Measurements from ENCODE around the gene IRAK3.
"Not testable (repeated sequence)": the region's sequence is repeated elsewhere in the genome, so short reads cannot be mapped to it uniquely, and the experiment has no call there.

Gene IRAK3

DNA sequence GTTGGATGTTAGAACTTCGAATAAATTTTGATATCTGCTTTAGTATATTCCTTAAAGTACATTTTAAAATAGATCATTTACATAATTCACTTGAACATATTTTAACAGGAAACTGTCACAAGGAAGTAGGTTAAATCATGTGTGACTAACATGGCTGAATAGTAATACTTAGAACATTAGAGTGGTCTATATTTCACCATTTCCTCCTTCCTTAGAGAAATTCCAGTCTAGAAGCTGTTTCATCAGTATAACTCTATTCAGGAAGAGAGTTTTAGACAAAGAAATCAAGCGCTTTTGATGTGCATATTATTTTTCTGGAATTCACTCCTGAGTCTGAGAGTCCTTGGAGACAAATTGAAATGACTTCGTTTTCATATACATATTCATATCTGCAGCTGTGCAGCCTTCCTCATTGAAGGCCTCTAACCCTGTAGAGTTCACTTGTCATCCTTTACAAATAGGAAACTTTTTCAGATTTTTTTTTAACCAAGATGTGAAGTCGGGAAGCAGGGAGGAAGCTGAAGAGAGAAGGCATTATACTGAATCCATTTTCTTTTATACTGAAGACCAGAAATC lies 28.4 kb downstream of the IRAK3 start:
- peak; percentile 49 for DNase-seq (ENCODE audit: low spot score)

DNA sequence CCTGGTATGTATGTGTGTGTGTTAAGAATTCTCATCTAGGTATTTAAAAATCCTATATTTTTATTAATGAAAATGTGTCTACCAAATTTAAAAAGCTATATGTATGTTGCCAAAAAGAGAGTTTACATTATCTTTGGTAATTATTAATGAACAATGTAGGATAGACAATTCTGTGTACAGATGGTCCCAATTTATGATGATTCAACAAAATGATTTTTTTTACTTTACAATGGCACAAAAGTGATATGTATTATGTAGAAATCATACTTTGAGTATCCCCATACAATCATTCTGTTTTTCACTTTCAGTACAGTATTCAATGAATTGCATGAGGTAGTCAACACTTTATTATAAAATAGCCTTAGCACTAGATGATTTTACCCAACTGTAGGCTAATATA lies 39.4 kb downstream of the IRAK3 start:
- DNase-seq (ENCODE audit: low spot score): no peak

DNA sequence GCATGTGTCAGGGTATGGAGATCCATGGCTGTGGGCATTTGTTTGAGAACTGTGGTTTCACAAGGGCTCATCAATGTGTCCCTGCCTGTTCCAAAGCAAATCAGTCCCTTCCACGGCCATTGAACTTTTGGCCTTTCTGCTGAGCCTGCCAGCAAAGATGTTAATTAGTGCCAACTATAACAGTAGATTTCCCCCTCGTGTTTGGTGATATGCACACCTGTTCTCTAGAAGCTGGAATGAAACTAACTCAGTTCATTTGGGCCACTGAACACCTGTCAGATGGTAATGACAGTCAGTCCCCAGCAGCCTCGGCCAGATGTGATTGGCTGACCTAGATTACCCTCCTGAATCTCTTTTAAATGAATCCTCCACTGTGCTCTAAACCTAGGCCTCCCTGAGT lies 43.2 kb downstream of the IRAK3 start:
- peak; percentile 62 for DNase-seq (ENCODE audit: low spot score)

DNA sequence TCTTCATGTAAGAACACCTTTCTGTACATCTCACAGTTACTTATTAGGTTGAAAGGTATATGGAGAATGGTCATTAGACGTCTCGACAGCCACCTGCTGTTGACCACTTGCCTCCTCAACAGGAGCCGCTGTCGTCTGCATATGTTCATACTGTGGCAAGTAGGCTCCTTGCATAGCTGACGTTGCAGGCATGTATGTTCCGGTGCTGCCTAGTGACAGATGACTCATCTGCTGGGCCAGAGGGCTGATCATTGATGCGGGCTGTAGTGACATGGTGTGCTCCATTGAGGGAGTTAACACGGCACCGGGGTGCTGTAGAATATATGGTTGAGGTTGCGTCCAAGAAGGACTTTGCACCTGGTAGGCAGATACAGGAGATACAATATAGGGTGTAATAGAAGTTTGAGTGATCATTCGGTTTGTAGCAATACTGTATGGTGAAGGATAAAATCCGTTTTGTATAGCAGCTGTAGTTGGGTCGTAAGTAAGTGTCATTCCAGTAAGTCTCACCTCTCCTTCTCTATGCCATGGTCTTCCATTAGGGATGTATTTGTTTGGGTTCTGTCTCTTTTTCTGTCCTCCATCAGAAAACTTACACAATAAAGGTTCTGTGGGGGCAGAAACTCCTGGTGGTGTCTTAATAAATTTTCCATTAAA lies 45.2 kb downstream of the IRAK3 start:
- peak; percentile 88 for DNase-seq (ENCODE audit: low spot score)

DNA sequence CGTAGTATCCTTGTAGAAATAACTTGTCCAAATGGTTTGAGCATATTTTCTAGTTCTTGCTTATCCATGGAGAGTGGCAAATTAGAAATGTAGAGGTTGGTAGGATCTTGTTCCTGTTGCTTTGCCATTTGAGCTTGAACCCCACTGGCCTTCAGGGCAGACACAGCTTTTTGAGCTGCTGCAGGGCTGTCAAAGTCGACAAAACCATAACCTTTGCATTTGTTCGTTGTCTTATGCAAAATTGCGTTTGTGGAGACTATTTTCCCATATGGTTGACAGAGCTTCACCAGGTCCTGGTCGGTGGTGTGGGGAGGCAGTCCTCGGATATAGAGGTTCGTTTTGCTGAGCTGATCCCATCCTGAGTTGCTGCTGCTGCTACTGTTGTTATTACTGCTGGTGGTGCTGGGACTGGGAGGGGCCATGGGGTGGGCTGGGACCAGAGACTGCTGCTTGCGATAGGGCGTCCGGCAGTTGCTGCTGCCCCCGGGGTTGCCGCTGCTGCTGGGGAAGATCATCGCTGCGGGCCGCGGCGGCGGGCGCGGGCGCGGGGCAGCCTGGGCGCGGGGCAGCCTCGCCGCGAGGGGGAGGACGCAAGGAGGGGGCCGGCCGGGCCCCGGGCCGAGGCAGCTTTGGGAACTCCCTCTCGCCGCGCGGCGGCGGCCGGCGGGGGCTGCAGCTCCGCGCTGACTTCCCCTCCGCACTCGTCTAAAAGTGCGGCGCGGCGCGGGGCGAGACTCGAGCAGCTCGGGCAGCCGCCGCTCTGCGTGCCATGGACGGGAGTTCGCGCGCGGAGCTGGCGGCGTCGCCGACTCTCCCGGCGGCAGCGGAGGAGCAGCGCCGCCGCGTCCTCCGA lies 46.0 kb downstream of the IRAK3 start:
- peak; percentile 48 for DNase-seq (ENCODE audit: low spot score)

DNA sequence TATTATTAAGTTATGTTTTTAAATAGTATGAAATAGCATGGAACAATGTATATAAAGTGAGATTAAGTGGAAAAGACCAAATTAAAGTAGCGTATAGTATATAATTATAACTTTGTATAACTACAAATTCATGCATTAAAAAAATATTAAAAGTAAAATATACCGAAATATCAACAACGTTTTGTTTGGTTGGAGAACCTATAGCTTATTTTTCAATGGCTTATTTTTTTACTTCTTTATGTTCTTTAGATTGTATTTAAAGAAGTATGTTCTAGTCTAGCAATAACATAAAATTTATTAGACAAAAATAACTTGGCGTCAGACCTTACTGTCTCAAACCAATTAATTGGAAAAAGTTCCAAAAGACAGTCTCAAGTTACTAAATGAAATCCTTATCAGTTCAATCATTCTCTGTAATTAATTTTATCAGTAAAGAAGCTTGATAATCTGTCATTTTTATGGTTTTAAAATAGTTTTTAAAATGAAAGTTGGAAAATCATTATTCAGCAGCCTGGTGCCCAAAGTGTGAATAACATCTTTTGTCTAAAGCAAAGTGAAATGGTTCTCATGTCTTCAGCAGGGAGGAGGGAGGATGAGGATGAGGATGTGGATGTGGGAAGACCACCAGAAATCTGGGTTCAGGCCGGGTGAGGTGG lies 46.7 kb downstream of the IRAK3 start:
- DNase-seq (ENCODE audit: low spot score): no peak

DNA sequence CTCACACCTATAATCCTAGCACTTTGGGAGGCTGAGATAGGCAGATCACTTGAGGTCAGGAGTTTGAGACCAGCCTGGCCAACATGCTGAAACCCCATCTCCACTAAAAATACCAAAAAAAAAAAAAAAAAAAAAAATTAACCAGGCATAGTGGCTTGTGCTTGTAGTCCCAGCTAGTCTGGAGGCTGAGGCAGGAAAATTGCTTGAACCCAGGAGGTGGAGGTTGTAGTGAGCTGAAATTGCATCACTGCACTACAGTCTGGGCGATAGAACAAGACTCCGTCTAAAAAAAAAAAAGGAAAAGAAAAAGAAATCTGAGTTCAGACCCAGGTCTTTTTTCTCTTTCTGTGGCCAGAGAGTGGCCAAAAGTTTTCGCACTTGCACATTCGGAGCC lies 47.3 kb downstream of the IRAK3 start:
- not testable (repeated sequence) for DNase-seq (ENCODE audit: low spot score)

DNA sequence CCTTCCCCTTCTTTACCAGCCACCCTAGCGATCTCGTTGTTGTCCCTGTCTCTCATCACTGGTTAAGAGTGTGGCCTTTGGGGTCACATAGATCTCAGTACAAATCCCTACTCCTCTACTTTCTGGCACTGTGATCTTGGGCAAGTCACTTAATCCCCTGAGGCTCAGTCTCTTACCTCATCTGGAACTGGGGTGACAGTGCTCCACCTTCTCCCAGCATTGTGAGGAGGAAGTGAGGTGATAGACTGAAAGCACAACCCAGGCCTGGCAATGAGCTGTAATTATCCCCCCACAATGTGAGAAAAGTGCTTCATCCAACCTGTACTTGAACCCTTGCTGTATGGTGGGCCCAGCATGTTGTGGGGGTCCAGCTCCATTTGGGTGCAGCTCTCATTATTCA lies 48.0 kb downstream of the IRAK3 start:
- no peak for DNase-seq (ENCODE audit: low spot score)

DNA sequence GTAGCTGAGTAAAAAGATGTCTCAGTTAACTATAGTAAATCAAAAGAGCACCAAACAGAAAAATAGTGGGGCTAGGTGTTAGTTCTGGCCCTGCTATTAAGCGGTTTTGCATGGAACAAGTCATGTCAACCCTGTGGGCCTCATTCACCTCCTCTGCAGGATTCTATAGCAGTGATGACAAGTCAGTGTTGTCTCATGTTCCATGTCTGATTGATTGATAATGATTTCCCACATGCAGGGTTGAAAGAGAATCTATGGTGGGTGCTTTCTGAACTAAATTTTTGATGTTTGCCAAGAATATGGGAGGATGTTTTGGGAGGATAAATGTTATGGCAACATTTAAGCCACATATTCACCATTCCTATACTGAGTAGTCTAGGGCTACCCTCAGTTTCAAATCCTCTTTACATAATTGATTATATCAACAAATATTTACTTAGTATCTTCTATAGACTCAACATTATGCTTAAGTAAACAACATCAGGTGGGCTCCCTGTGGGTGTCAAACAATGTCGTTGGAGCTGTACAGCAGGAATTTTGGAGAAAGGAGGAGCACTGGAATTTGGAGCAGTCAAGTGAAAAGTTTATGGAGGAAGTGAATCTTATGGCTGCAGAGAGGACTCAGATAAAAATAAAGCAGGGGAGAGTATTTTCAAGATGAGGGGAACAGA lies 48.6 kb downstream of the IRAK3 start:
- DNase-seq (ENCODE audit: low spot score): no peak

DNA sequence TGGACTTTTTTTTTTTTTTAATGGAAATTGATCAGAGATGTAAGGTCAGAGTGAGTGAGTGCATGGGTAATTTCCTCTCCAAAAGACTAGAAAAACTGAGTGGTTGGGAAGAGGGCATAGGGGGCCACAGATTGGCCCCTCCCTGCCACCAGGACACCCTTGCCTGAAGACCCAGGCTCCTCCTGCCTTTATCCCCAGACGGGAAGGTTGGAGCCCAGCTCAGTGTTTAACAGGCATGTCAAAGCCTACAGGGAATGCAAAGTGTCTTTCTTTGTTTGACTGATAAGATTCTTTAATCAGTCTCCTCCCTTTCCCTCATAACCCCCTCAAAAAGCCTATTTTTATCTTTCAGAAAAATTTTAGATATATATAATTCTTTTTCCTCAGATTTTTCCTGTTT lies 50.3 kb downstream of the IRAK3 start:
- no peak for DNase-seq (ENCODE audit: low spot score)

DNA sequence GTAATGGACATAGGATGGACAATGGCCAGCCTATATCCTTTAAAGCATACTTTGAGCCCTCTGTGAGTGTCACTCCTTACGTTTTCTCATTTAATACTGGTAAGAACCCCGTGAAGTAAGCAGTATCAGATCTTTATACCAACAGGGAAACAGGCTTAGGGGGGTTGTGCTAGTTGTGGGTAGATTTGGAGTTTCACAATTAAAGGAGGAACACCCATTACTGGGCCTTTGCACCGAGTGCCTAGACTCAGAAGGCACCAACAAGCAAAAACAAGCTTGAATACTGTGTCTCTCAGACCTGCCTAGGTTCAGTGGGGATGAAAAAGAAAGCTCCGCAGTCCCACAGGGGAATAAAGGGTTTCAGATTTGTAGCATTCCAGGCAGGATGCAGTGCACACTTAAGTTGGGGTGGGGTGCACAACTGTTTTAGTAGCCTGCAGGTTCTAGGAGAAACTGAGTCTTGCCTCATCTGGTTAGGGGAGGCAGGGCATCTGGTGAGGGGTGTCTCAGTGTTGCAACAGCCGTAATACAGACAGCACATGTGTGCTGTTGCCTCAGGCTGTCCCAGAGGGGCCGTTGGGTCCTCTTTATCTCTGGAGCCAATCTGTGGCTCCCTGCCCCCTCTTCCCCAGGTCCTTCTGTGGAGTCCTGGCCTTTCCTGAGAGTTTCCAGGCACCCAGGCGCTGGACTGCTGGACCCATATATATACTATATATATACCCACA lies 51.2 kb downstream of the IRAK3 start:
- DNase-seq (ENCODE audit: low spot score): no peak

DNA sequence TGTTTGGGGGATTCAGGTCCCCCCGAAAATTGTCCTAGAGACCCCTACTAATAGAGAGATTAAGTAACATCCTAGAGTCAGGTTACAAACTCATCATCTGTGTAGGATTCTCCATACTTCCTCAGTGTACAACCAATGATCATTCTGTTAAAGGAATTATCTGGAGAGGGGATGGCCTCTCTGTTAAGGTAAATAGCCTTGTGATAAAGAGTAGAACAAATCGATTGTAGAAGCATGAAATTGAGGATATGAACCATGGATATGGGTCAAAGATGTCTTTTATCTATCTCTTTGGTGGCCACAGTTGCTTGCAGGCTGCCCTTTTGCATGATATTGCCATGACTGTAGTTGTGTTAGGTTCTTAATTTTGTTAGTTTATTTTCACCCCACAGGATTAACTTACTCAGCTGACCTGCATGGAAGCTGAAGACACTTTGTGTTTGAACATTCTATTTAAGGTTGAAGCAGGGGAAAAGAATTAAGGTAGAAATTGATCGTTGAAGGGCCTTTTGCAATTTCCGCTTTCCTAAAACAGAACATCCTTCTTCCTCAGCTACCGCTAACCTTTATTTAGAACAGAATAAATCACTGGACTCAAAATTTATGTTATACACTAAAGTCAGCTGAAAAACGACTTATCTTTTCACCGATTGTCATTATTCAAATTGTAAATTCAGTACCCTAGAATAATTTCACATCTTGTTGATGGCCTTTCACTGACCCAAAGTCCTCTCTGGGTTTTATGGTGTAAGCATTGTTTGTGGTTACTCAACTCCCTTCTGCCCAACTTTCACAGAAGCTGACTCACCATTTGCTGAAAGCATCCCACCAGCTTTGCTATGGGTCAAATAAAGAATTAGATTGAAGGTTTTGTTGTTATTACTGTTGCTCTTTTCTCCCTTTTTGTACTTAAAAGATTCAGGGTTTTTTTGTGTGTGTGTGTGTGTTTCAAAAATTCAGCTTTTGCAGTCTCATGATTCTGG lies 52.3 kb downstream of the IRAK3 start:
- no peak for DNase-seq (ENCODE audit: low spot score)

DNA sequence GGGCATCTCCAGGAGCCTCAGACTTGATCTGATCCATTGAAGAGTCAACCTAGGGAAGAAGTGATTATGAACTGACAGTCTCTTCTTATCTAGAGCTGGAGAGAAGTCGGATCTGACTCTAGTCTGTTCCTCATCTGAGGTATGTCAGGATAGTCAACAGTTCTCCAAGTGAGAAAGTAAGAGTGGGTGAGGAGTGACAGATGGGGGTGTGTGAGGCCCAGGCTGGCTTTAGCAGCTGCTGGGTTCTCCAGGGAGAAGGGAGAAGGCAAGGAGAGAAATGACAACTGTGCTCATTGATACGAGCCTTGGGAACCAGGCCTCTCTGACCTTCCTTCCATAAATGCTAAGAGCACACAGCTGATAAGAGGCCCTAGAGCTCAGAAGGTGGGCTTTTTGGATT lies 53.3 kb downstream of the IRAK3 start:
- DNase-seq (ENCODE audit: low spot score): no peak

DNA sequence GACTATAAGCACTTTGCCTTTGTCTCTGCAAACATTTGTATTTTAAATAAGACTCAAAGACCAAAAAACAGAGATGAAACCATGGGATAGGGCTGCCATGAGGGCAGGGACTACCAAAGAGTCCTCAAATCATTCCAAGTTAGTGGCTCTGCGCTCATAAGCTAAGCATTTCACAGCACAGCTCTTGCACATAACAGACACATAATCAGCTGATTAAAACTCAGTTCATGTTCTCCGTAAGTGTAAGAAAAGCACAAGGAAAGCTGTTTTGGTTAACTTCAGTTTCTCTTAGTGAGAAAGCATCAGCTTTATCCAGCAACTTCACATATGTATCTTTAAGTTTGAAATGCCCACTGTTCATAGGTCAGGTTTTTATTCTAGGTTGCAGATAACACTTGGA lies 54.9 kb downstream of the IRAK3 start:
- DNase-seq (ENCODE audit: low spot score): no peak

DNA sequence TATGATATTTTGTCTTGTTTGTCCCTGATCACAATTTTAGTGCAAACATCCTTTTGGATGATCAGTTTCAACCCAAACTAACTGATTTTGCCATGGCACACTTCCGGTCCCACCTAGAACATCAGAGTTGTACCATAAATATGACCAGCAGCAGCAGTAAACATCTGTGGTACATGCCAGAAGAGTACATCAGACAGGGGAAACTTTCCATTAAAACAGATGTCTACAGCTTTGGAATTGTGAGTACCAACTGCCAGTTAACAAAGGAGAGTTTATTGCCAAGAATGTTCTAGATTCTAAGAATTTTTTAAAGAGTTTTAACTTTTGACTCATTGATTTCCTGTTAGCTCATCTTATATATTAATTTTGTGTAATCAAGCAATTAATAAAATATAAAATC lies 55.4 kb downstream of the IRAK3 start:
- DNase-seq (ENCODE audit: low spot score): no peak

DNA sequence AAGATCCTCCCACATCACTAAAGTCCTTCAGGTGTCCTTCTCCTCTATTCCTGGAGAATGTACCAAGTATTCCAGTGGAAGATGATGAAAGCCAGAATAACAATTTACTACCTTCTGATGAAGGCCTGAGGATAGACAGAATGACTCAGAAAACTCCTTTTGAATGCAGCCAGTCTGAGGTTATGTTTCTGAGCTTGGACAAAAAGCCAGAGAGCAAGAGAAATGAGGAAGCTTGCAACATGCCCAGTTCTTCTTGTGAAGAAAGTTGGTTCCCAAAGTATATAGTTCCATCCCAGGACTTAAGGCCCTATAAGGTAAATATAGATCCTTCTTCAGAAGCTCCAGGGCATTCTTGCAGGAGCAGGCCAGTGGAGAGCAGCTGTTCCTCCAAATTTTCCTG lies 58.7 kb downstream of the IRAK3 start:
- no peak for DNase-seq (ENCODE audit: low spot score)

DNA sequence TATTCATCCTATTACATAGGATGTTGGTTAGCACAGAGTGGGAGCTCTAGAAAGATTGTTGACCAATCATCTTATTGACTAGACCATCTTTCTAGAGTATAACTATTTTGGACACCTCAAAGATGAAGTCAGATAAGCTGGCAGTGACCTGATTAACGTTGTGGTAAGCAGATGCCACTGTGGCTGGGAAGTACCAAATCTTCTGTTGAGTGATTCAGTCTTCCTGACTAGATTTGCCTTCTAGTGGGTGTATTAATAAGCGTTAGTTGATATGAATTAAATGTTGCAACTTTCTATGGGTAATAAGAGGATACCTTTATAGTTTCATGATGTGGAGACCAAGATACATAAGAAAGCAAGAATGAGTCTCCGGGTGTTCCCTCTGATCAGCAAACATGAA lies 62.0 kb downstream of the IRAK3 start:
- no peak for DNase-seq (ENCODE audit: low spot score)

DNA sequence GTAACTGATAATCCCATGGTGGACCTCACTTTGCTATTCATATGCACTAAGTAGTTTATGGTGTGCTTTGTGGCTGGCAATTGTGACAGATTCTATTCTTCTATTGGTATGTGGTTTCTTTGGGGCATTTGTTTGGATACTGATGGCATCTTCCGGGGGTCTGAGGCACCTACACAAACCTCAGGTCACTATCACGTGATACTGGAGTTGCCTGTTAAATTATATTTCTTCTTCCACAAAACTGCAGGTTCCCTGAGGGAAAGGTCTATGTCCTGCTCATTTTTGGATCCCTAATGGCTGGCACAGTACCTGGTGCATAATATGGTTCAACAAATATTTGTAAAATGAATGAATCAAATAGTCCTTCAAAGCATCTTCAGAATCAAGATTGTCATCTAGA lies 63.8 kb downstream of the IRAK3 start:
- no peak for DNase-seq (ENCODE audit: low spot score)

DNA sequence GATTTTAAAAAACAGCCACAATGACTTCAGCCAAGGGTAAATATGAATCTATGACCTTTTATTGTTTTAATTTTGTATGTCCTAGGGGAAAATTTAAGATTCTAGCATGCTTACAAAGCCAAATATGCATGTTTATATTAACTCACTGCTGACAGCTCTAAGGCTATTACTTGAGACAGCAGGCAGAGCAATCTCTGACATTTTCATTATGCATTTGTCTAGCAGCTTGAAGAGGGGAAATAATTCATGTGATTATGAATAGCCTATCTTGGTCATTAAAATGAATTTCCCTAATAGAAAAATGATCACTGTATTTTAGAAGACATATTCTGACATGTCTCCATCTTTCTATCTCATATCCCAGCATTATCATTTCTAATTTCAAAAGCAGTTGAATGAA lies 66.7 kb downstream of the IRAK3 start:
- DNase-seq (ENCODE audit: low spot score): no peak

DNA sequence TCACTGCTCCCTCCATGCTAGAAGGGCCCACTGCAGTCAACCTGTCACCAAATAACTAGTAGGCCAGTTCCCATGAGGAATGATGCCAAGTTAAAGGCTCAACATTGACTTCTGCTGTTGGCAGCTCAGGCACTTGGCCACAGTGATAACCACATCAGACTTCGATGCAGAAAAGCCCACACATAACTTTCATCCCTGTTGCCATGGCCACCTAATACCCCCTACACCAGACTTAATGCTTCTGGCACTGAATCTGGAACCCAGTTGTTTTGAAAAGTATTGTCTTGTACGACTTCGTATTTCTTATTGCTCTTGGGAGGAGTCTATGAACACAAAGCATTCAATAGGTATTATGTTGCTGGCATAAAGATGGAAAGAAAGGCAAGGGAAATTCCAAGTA lies 69.0 kb downstream of the IRAK3 start:
- DNase-seq (ENCODE audit: low spot score): no peak
